GM18498 (cell line): ENCODE results near the gene AIDA.
"Not testable (repeated sequence)": the region's sequence is repeated elsewhere in the genome, so short reads cannot be mapped to it uniquely, and the experiment has no call there.

ENCODE experiments used
- ATAC-seq: cut with Tn5 transposase; IDR thresholded peaks from one replicate; pipeline ENCODE4 v1.9.1; 2021; ENCODE audit warnings: mild to moderate bottlenecking, moderate library complexity; ENCODE audit not compliant: unreplicated experiment

Gene AIDA

GRCh38 chr1:222713091-222713961 lies 1.0 kb upstream of the AIDA start:
- peak; percentile 71 for ATAC-seq

DNA sequence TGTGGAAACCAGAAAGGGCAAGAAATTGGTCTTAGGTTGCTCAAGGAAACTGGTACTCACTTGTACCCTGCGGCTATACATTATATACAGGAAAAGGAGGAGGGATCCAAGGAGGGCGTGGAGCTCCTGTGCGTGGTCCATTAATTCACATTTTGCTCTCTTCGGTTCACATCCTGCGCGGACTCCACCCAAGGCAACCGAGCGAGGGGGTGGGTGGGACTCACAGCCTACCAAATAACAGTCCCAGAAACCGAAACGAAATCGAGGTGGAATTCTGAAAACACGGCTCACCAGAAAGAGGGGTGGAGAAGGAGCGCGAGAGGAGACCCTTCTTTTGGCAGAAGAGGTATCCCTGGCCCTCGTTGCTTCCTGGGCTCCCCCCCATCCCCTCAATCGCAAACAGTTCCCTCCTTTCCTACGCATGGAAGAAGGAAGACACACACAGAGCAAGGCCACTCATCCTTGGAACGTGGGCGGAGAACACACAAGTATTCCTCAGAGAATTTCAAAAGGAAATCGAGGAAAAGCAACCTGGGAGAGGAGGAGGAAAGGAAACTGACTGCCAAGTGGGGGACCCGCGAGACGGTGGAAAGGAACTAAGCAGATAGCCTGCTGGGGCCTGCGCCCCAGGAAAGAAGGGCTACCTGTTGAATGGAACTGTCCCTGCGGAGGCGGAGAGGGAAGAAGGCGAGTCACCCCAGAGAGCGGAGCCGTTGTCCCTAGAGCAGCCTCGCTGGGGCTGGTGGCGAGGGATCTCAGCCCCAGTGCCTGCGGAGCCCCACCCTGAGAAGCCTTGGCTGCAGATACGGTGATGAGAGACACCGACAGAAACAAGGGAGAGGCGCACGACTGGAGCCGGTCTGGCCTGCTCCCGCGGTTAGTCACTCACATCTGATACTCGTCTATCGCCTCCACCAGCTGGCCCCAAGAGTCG lies 705 bp downstream of the AIDA start:
- ATAC-seq, result peak; percentile 35

DNA sequence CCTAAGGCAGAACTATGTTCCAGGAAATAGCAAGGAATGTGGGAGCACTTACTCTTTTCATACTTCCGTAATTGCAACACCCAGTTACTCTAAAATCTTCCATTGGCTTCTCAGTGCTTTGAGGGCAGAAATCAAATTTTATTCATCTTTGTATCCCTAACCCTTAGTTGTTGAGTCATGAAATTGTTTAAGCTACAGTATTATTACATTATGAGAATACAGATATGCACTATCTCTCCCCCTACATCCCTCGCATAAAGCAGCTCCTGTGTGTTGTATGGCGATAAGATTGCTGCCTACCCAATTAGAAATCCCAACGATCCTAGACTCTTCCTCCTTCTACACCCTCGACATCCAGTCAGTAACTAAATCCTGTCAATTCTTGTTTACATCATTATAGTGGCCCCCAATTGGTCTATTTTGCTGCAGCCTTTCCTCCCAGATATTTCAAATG lies 2.6 kb downstream of the AIDA start:
- ATAC-seq, result no peak

GRCh38 chr1:222706815-222707214 lies 5.5 kb downstream of the AIDA start:
- ATAC-seq, result no peak

GRCh38 chr1:222704260-222704659 lies 8.0 kb downstream of the AIDA start:
- ATAC-seq, result no peak

DNA sequence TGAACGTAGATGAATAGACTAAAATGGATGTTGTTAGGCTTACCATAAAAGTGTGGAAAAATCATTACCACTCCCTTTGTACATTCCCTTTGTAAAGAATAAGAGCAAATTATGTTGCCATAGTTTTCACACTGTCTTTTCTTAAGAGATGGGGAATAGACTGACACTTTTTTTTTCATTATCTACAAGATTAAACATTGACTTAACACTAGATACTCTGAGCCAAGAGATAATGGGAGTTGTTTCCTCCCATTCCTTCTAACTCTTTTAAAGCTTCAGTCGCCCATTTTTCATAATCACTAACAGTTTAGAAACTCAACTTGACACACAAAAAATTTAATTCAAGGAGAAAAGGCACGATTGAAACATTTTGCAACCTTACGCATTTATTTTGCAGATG lies 10.1 kb downstream of the AIDA start:
- ATAC-seq, result no peak

GRCh38 chr1:222697826-222698225 lies 14.5 kb downstream of the AIDA start:
- no peak for ATAC-seq

DNA sequence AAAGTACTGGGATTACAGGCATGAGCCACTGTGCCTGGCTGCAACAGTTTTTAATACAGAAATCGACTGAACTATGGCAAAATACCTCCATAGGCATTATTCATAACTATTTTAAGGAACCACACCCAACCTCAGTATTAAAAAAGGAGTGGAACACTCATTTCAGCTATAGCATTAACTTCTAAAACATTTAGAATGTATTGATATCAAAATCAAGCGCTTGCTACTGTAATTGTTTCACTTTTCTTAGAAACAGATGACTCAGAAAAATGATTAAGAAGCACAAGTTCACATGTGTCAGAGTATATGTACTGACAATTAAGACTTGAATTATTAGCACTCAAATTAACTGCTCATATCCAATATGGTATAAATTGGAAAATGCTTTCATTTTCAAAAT lies 15.1 kb downstream of the AIDA start:
- no peak for ATAC-seq

- no peak for ATAC-seq
Measured at GRCh38 chr1:222696741-222697140, 15.6 kb downstream of the AIDA start.

- ATAC-seq, result no peak
Measured at GRCh38 chr1:222694927-222695326, 17.4 kb downstream of the AIDA start.

DNA sequence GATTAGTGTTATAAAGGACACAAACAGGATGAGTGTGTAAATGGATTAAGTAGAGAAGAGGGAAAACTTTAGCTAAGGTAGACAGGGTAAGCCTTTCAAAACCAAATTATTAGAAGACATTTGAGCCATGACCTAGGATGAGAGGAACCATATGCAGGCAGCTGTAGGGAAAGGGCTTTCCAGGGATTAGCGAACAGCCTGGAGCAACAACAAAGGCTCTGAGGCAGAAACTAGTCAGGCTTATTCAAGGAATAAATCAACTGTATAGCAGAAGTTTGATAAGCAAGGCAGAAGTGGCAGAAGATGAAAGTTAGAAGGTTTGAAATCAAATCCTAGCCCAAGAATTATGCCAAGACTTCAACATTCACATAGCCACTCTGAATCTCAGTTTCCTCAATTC lies 21.3 kb downstream of the AIDA start:
- ATAC-seq, result no peak

DNA sequence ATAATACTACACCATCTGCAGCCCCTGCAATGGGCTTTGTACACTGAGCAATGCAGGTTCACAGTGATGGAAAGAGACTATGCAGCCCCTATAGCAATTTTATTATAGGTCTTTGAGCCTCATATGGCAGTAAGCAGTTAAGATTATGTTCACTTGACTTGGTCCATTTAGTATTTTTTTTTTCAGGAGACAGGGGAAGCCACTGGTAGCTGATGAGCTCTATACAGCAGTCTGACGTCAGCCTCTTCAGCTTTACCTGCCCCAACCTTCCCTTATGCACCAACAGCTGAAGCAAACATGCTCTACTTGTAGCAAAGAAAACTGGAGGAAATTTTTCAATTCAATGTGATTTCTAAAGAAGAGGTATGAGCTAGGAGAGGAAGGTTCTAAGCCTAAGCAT lies 32.2 kb downstream of the AIDA start:
- ATAC-seq, result no peak

DNA sequence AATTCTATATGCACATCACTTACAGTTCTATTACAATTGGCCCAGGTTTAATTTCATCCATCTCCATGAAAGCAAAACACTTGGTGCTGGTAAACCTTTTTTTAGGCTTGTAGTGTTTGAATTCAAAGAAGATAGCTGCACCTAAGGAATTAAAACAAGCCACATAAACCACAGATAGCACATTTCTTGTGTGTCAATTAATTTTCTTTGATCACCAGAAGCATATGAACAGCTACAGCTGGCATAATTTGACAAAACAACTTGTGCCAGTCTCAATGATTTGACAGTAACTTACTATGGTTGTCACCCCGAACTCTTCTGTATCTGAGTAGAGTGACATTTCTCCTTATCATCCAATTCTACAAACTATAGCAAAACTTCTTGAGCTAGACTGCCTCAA lies 42.2 kb downstream of the AIDA start:
- no peak for ATAC-seq

GRCh38 chr1:222669107-222669506 lies 43.2 kb downstream of the AIDA start:
- ATAC-seq, result not testable (repeated sequence)

DNA sequence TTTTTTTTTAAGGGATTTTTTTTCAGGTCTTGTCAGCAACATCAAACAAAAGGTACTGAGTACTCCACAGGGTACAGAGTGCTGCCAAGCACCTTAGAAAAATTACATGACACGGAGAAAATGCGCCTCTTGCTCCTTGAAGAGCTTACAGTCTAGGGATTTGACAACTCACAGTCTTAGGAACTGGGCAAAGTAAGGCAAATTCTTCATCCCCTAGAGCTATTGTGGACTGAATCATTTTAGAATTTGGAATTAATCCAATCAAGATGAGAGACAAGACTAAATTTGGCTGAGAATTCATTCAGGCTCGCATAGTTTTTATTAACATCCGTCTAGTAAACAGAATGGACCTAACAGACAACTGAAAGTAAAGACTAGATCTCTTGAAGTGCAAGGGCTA lies 44.1 kb downstream of the AIDA start:
- not testable (repeated sequence) for ATAC-seq

- ATAC-seq, result no peak
Measured at GRCh38 chr1:222665964-222666363, 46.3 kb downstream of the AIDA start.

DNA sequence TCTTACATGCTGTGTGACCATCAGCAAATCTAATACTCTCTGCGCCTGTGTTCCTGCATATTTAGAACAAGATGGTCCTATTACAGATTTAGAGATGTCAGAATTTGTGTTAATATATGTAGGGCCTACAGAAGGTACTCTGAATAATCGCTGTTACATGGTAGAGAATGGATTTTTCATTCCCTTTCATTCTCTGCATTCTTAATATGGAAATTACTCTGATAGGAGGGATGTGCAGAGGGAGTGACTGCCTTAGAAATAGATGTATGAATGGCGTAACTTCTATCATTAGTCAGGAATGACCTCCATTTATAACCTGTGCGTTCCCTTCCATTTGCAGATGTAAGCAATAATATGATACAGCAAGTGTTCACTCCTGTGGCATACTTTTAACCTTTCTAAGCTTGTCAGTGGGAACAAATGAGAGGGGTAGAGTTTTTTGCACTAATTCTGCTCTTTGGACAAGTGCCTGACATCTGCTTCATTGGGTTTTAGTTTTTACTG lies 48.8 kb downstream of the AIDA start:
- no peak for ATAC-seq

DNA sequence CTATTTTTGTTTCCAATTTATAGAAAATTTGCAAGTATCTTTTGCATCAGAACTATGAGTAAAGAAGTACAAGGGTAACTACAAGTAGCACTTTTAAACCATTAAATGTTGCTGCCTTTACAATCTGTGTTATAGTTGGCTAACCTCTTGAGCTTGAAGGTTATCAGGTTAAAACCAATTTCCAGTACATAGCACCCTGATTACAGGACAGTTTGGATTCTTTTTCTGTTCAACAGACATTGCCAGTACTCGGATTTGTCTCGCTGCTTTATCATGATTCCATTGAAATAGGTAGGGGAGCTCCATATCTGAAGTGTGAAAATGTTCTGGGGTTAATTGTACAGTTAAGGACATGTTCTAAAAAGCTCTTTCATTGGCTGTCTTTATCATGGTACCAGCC lies 54.4 kb downstream of the AIDA start:
- no peak for ATAC-seq

DNA sequence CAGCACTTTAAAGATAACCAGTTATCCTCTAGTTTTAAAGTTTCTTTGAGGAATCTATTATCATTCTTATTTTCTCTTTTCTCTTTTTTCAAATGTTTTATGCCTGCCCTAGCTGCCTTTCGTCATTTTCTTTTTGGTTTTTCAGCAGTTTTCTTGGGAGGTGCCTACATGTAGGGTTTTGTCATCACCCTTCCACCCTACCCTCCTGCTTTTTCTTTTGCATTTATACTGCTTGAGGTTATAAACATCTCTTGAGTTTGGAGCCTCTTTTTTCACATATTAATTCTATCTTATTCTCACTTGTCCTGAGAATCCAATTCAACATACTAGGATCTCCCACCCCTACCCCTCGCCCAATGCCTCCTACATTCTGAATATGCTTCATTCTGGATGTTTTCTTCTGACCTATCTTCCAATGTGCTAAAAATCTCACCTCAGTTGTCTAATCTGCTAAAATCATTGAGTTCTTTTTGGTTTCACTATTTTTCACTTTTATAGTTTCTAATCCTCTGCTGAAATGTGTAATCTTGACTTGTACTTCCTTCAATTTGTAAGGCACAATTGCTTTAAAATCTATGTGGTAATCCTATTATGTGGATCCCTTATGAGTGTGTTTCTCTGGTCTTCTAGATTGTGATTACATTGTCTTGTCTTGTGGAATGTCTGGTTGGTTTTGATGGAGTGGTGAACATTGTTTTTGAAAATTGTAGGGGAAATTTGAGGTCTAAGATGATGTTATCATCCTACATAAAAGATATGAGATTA lies 55.7 kb downstream of the AIDA start:
- no peak for ATAC-seq

- ATAC-seq, result peak; percentile 96
Measured at GRCh38 chr1:222654849-222655248, 57.4 kb downstream of the AIDA start.
